ENCODE measurements around the gene KCNG3.
"Not testable (repeated sequence)": the region's sequence is repeated elsewhere in the genome, so short reads cannot be mapped to it uniquely, and the experiment has no call there.

Gene KCNG3

GRCh38 chr2:42401773-42402172 lies 92.0 kb downstream of the KCNG3 start:
- H3K4ac ChIP-seq (ENCODE audit: low read length), result no peak overlapping the region
- H4K91ac ChIP-seq (ENCODE audit: low read depth, low read length, poor library complexity), result no peak overlapping the region
- H3K4me3 ChIP-seq (ENCODE audit: low read length in 2 of 2), result no peak overlapping the region
- no peak overlapping the region for H3K14ac ChIP-seq (ENCODE audit: low read length)
- WGBS, 2 donors (ENCODE audit: extremely low coverage in 2 of 2, insufficient read length in 2 of 2, insufficient replicate concordance in 1 of 2), result no CpG with 5 or more reads among the region's 6 CpGs
- H3K23ac ChIP-seq (ENCODE audit: low read depth, low read length, poor library complexity), result no peak overlapping the region
- no peaks in the 10 kb centered on the region for H3K9me3 ChIP-seq (replicated peaks in 1 of 2; ENCODE audit: control insufficient read depth in 2 of 2, insufficient read depth in 1 of 2, low read depth in 1 of 2, low read length in 2 of 2)
- no peak overlapping the region for H4K8ac ChIP-seq (ENCODE audit: low read depth, low read length)
- H2AFZ ChIP-seq (ENCODE audit: low read length), result no peak overlapping the region
- H3K18ac ChIP-seq (ENCODE audit: low read length), result no peak overlapping the region
- no peak overlapping the region for H3K4me2 ChIP-seq (ENCODE audit: insufficient read depth, low read length, poor library complexity, severe bottlenecking)
- no peak for DNase-seq (ENCODE audit: low spot score)
- H3K27me3 ChIP-seq (ENCODE audit: control insufficient read depth in 3 of 3, insufficient read depth in 3 of 3, low read depth in 1 of 3, low read length in 3 of 3), result no peaks in the 10 kb centered on the region
- H3K79me1 ChIP-seq (ENCODE audit: low read depth, low read length), result no peaks in the 10 kb centered on the region
- no peak overlapping the region for H3K27ac ChIP-seq (replicated peaks; ENCODE audit: low read length)
- no peak overlapping the region for H2BK12ac ChIP-seq (ENCODE audit: low read length)
- H2BK5ac ChIP-seq (ENCODE audit: low read length), result no peak overlapping the region
- no peak overlapping the region for H3K9ac ChIP-seq (ENCODE audit: low read depth, low read length, poor library complexity)
- H3K4me1 ChIP-seq (ENCODE audit: control insufficient read depth in 2 of 2, insufficient read depth in 1 of 2, low read depth in 1 of 2, low read length in 2 of 2), result no peaks in the 10 kb centered on the region
- H3K36me3 ChIP-seq (replicated peaks in 1 of 2; ENCODE audit: control insufficient read depth in 2 of 2, insufficient read depth in 2 of 2, low read length in 2 of 2), result no peaks in the 10 kb centered on the region
- H2AK5ac ChIP-seq (ENCODE audit: low read depth, low read length), result no peak overlapping the region
- no peak overlapping the region for H2BK120ac ChIP-seq (ENCODE audit: low read depth, low read length)
- H2BK15ac ChIP-seq (ENCODE audit: low read length), result no peak overlapping the region

- H3K9me3 ChIP-seq (replicated peaks in 1 of 2; ENCODE audit: control insufficient read depth in 2 of 2, insufficient read depth in 1 of 2, low read depth in 1 of 2, low read length in 2 of 2); DNase-seq (ENCODE audit: low spot score); H3K9ac ChIP-seq (ENCODE audit: low read depth, low read length, poor library complexity); H2BK120ac ChIP-seq (ENCODE audit: low read depth, low read length); H2AFZ ChIP-seq (ENCODE audit: low read length); H3K27me3 ChIP-seq (ENCODE audit: control insufficient read depth in 3 of 3, insufficient read depth in 3 of 3, low read depth in 1 of 3, low read length in 3 of 3); H3K79me1 ChIP-seq (ENCODE audit: low read depth, low read length); H2BK5ac ChIP-seq (ENCODE audit: low read length); H3K14ac ChIP-seq (ENCODE audit: low read length); H4K91ac ChIP-seq (ENCODE audit: low read depth, low read length, poor library complexity); H3K4me1 ChIP-seq (ENCODE audit: control insufficient read depth in 2 of 2, insufficient read depth in 1 of 2, low read depth in 1 of 2, low read length in 2 of 2); H3K4me3 ChIP-seq (ENCODE audit: low read length in 2 of 2); H4K8ac ChIP-seq (ENCODE audit: low read depth, low read length); H3K23ac ChIP-seq (ENCODE audit: low read depth, low read length, poor library complexity); H3K27ac ChIP-seq (replicated peaks; ENCODE audit: low read length); H2BK15ac ChIP-seq (ENCODE audit: low read length); H3K4me2 ChIP-seq (ENCODE audit: insufficient read depth, low read length, poor library complexity, severe bottlenecking); H3K36me3 ChIP-seq (replicated peaks in 1 of 2; ENCODE audit: control insufficient read depth in 2 of 2, insufficient read depth in 2 of 2, low read length in 2 of 2); H3K18ac ChIP-seq (ENCODE audit: low read length); H2BK12ac ChIP-seq (ENCODE audit: low read length); H2AK5ac ChIP-seq (ENCODE audit: low read depth, low read length); H3K4ac ChIP-seq (ENCODE audit: low read length): not testable (repeated sequence)
- no CpG with 5 or more reads among the region's 11 CpGs for WGBS, 2 donors (ENCODE audit: extremely low coverage in 2 of 2, insufficient read length in 2 of 2, insufficient replicate concordance in 1 of 2)
Observed at GRCh38 chr2:42398052-42398451, 95.7 kb downstream of the KCNG3 start.

GRCh38 chr2:42393320-42393719 lies 100.5 kb downstream of the KCNG3 start:
- H3K4me2 ChIP-seq (ENCODE audit: insufficient read depth, low read length, poor library complexity, severe bottlenecking); H4K8ac ChIP-seq (ENCODE audit: low read depth, low read length); H3K27me3 ChIP-seq (ENCODE audit: control insufficient read depth in 3 of 3, insufficient read depth in 3 of 3, low read depth in 1 of 3, low read length in 3 of 3); H2BK12ac ChIP-seq (ENCODE audit: low read length); H2BK5ac ChIP-seq (ENCODE audit: low read length); H3K14ac ChIP-seq (ENCODE audit: low read length); H3K27ac ChIP-seq (replicated peaks; ENCODE audit: low read length); H3K4me1 ChIP-seq (ENCODE audit: control insufficient read depth in 2 of 2, insufficient read depth in 1 of 2, low read depth in 1 of 2, low read length in 2 of 2); H3K18ac ChIP-seq (ENCODE audit: low read length); H3K4me3 ChIP-seq (ENCODE audit: low read length in 2 of 2); H2BK120ac ChIP-seq (ENCODE audit: low read depth, low read length); H4K91ac ChIP-seq (ENCODE audit: low read depth, low read length, poor library complexity); H2BK15ac ChIP-seq (ENCODE audit: low read length); H2AK5ac ChIP-seq (ENCODE audit: low read depth, low read length); H3K9ac ChIP-seq (ENCODE audit: low read depth, low read length, poor library complexity); DNase-seq (ENCODE audit: low spot score); H3K4ac ChIP-seq (ENCODE audit: low read length); H2AFZ ChIP-seq (ENCODE audit: low read length); H3K23ac ChIP-seq (ENCODE audit: low read depth, low read length, poor library complexity); H3K9me3 ChIP-seq (replicated peaks in 1 of 2; ENCODE audit: control insufficient read depth in 2 of 2, insufficient read depth in 1 of 2, low read depth in 1 of 2, low read length in 2 of 2); H3K36me3 ChIP-seq (replicated peaks in 1 of 2; ENCODE audit: control insufficient read depth in 2 of 2, insufficient read depth in 2 of 2, low read length in 2 of 2); H3K79me1 ChIP-seq (ENCODE audit: low read depth, low read length): not testable (repeated sequence)
- WGBS, 2 donors (ENCODE audit: extremely low coverage in 2 of 2, insufficient read length in 2 of 2, insufficient replicate concordance in 1 of 2), result no CpG with 5 or more reads among the region's 3 CpGs

- Histone ChIP-seq H2BK5ac (ENCODE audit: low read length) (no peak overlapping the region), H3K9me3 (replicated peaks in 1 of 2; ENCODE audit: control insufficient read depth in 2 of 2, insufficient read depth in 1 of 2, low read depth in 1 of 2, low read length in 2 of 2) (no peaks in the 10 kb centered on the region), H3K9ac (ENCODE audit: low read depth, low read length, poor library complexity) (no peak overlapping the region), H2AFZ (ENCODE audit: low read length) (no peak overlapping the region), H4K8ac (ENCODE audit: low read depth, low read length) (no peak overlapping the region), H3K4me2 (ENCODE audit: insufficient read depth, low read length, poor library complexity, severe bottlenecking) (no peak overlapping the region), H3K23ac (ENCODE audit: low read depth, low read length, poor library complexity) (no peak overlapping the region), H3K27ac (replicated peaks; ENCODE audit: low read length) (no peak overlapping the region), H2BK120ac (ENCODE audit: low read depth, low read length) (no peak overlapping the region), H3K4me3 (ENCODE audit: low read length in 2 of 2) (no peak overlapping the region), H3K4ac (ENCODE audit: low read length) (no peak overlapping the region), H2BK12ac (ENCODE audit: low read length) (no peak overlapping the region), H3K14ac (ENCODE audit: low read length) (no peak overlapping the region), H3K79me1 (ENCODE audit: low read depth, low read length) (no peaks in the 10 kb centered on the region), H3K18ac (ENCODE audit: low read length) (no peak overlapping the region), H2BK15ac (ENCODE audit: low read length) (no peak overlapping the region), H3K36me3 (replicated peaks in 1 of 2; ENCODE audit: control insufficient read depth in 2 of 2, insufficient read depth in 2 of 2, low read length in 2 of 2) (no peaks in the 10 kb centered on the region), H4K91ac (ENCODE audit: low read depth, low read length, poor library complexity) (no peak overlapping the region), H3K27me3 (ENCODE audit: control insufficient read depth in 3 of 3, insufficient read depth in 3 of 3, low read depth in 1 of 3, low read length in 3 of 3) (no peaks in the 10 kb centered on the region), H3K4me1 (ENCODE audit: control insufficient read depth in 2 of 2, insufficient read depth in 1 of 2, low read depth in 1 of 2, low read length in 2 of 2) (no peaks in the 10 kb centered on the region), H2AK5ac (ENCODE audit: low read depth, low read length) (no peak overlapping the region)
- WGBS, 2 donors (ENCODE audit: extremely low coverage in 2 of 2, insufficient read length in 2 of 2, insufficient replicate concordance in 1 of 2), result no CpG with 5 or more reads among the region's 1 CpG
- no peak for DNase-seq (ENCODE audit: low spot score)
Observed at GRCh38 chr2:42392191-42392590, 101.6 kb downstream of the KCNG3 start.

Measured in neuronal stem cell (in vitro differentiated cells).